Non-pigmented ciliary epithelial cell (primary cell): Measurements from ENCODE around the gene NCOA5.

Source experiments
- DNase-seq: peaks from one replicate; pipeline ENCODE4 v3.0.0-alpha.2; 2010; ENCODE audit warnings: low read depth

The NCOA5 gene

GRCh38 chr20:46089417-46090388, at the start of gene NCOA5:
TSS of gene NCOA5 (minus strand) at chr20:46089962. CDS start at chr20:46079424, 10,538 bp downstream.
- peak; percentile 78 for DNase-seq

- DNase-seq = no peak
These were observed 49.6 kb upstream of the NCOA5 start for GRCh38 chr20:46139266-46139889.

- DNase-seq = no peak
These were observed 48.1 kb upstream of the NCOA5 start for GRCh38 chr20:46137816-46138215.

DNA sequence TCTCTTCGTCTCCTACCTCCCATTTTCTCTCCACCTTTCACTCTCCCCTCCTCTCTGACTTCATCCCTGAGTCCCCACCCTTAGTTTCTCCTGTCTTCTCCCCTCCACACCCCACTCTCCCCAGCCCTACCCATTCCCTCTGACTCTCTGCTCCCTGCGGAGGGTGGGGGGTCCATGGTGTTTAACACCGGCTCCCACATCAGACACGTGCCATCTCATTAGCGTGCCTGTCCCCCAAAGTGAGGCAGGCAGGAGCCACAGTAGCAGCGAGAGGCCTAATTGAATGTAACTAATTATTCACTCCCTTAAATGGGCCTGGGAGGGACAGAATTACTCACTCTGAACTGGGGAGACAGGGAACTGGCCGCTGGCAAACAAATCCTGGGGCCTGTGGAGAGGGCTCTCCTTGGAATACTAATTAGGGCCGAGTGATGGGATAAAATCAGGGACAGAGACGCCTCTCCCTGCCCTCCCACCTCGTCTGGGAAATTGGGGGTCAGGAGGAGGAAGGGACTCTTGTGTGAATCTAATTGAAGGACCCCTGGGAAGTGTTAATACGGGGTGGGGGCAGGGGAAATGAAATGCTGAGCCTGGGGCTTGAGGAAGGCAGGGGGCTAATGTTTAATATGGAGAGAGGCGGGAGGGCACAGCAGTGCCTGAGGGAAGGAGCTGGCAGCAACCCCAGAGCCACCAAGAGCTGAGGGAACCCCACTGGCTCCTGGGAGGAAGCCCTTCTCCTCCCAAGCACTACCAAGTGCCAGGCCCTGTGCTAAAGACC, 46.3 kb upstream of the NCOA5 start:
- DNase-seq = no peak

GRCh38 chr20:46134716-46135115, 45.0 kb upstream of the NCOA5 start:
- DNase-seq = no peak

DNA sequence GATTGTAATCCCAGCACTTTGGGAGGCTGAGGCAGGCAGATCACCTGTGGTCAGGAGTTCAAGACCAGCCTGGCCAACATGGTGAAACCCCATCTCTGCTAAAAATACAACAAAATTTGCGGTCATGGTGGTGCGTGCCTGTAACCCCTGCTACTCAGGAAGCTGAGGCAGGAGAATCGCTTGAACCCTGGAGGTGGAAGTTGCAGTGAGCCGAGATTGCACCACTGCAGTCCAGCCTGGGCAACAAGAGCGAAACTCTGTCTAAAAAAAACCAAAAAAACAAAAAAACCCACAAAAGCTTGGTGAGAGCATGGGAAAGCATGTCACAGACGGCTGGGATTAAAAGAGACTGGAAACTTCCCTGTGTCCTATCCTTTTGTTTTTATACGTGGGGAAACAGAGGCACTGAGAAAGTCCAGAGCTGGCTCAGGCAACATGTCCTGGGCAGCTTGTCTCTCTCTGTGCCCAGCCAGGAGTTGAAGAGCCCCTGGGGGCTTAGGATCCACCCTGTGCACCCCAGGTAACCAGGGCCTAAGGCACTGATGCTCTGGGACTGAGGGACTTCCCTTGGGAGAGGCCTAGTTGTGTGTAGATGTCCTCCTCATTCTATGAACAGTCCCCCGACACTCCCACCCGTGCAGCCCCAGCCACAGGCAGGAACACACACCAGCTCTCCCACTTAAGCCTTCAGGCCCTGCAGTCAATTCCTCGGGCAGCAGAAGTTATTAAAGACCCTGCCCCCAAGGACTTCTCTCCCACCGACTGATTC, 44.3 kb upstream of the NCOA5 start:
- DNase-seq = no peak

- no peak for DNase-seq
These were observed 43.0 kb upstream of the NCOA5 start for GRCh38 chr20:46132705-46133120.

DNA sequence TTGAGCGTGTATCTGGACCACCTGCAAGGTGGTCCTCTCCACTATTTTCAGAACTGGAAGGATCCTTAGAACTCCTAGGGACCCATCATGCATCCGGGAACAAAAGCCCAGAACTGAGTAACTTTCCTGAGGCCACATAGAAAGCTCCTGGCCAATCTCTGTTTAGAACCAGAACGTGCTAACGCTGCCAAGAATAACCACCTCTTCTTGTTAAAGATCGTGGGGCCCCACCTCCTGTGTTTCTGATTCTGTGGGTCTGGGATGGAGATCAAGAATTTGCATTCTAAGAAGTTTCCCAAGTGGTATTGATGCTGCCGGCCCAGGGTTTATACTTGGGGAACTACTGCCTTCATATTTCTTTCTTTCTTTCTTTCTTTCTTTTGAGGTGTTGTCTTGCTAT, 41.6 kb upstream of the NCOA5 start:
- DNase-seq = no peak

DNA sequence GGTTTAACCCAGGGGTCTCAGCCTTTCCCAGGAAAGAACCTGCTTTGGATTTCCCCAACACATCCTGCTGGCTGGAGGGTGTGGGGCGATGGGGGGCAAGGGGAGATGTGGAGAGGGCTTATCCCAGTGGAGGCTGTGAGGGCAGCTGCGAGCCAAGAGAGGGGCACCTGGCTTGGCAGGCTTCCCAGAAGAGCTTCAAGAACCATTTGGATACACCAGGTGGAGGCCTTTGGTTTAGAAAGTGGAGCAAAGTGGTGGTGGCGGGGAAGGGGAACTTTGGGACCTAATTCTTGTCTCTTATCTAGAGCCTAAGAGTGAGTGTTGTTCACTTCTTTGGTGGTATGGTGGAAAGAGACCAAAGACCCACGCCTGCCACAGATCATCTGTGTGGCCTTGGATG, 40.8 kb upstream of the NCOA5 start:
- no peak for DNase-seq

DNA sequence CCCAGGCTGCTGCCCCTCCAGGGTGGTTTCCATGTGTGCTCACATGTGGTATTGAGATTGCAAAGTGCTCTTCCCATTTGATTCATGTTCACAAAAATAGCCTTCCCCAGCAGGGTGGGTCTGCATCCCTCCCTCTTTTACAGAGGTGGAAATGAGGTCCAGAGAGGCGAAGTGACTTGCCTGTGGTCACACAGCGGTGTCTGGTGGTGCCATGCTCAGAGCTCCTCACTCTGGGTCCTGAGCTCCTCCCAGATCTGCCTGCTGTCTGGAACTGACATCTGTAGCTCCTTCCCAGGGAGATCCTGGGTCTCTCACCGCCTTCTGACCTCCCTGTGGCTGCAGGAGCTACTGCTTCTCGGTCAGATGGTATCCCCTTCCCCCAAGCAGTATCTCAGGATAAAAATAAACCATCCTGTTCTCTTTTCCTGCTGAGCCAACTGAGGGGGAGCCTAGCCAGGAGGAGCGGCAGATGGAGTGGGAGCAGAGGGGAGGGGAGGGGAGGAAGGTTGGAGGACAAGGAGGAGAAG, 40.3 kb upstream of the NCOA5 start:
- no peak for DNase-seq

GRCh38 chr20:46128310-46129151, 38.8 kb upstream of the NCOA5 start:
- DNase-seq = no peak

DNA sequence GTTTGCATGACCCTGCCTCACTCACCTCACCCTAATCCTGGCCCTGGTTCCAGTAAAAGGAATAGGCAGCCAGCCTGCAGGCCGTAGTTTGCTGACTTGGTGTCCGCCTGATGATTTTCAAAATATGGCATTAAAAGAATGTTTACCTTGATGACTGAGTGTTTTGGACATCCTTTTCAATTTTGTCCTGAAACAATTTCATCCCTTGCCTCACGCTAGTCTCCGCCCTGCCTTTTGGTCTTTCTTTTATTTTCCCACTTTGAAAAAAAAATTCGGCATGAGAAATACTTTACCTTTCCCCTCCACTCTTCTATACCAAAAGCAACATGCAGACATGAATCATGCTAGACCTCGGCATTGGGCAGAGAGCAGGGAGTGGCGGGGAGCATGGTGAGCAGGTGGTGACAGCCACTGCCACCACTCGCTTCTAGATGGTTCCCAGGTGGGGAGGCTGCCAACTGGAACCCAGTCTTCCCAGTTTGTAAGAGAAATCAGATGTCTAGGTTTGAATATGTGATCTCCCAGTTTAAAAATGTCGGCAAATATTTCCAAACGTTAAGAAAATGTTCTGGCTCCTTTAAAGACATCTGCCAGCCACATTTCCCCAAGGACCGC, 37.7 kb upstream of the NCOA5 start:
- no peak for DNase-seq

DNA sequence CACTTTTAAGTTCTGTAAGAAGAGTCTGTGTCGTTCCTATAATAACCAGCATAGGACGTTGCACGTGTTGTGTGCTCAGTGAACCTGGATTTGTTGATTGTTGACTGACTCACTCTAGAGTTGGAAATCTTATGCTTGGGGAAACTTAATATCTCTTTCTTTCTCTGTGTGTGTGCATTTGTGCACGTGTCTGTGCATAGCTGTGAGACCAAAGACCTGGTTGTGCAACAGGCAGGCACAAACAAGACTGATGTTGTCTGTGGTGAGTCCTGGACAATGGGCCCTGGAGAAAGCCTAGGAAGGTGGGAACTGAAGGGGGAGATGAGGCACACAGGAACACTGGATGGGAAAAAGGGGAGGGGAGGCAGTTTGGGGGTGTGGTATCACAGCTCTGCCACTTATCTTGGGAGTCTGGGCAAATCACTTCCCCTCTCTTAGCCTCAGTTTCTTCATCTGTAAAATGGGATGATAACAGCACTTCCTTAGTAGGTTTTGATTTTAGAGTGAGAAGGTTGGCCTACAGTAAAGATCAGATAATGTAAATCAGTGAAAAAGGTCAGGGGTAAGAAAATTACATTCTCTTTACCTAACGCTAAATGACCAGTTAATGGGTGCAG, 36.8 kb upstream of the NCOA5 start:
- DNase-seq = no peak

- DNase-seq = no peak
These were observed 33.9 kb upstream of the NCOA5 start for GRCh38 chr20:46123482-46124245.

- no peak for DNase-seq
These were observed 33.0 kb upstream of the NCOA5 start for GRCh38 chr20:46122516-46123481.

DNA sequence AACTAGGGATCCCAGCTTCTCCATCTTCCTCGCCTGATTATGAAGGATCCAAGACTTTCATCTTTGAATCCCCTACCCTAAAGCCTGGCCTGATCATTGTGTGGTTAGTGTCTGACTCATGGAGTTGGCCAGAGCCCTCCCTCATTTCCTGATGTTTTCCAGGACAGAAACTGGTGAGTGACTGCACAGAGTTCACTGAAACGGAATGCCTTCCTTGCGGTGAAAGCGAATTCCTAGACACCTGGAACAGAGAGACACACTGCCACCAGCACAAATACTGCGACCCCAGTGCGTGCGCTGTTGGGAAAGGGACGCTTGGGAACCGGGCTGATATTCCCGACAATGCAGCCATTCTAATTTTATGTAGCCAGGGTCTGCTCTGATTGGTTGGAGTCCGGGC, 32.3 kb upstream of the NCOA5 start:
- DNase-seq = peak; percentile 52

DNA sequence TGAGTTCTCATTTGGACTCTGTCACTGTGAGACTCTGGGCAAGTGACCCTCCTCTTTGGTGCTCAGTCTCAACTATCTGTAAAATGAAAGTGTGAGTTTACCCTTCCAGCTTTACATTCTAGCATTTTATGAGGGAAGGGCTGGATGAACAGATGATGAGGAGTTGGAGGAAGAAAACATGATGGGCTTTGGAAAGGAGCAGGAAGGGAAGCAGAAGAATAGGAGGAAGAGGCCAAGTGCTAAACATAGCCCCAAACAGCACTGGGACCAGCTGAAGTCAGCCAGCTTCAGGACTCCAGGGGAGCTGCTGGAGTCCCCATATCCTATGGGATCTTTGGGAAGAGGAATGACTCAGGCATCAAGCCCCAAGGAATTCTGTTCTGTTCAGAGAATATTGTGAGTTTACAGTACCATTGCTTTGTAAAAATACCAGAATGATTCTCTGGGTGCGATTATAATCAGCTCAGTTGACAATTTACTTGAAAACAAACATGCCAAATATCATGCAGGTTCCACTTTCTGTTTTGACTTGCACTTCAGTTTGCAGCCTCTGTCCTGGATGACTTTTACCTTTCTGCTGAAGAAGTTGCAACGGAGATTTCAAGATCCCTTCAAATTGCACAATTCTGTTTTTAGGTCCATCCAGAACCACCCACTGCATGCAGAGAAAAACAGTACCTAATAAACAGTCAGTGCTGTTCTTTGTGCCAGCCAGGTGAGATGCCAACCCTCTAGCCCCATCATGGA, 31.6 kb upstream of the NCOA5 start:
- DNase-seq = no peak
